Astrocyte of the spinal cord (primary cell): ENCODE measurements around the gene KCTD20.

Experiments
- DNase-seq: peaks from one replicate; pipeline ENCODE4 v3.0.0; 2011; ENCODE audit warnings: low read depth, low spot score
- H3K4me3 ChIP-seq: 2 replicates; pipeline ENCODE4 v1.5.1; 2011; ENCODE audit warnings: low read depth, mild to moderate bottlenecking, low read length, moderate library complexity
- in situ Hi-C: cut with HindIII; loops from 2 replicates; pipeline ENCODE4 v1.10.0; 2017; ENCODE audit warnings: low sequenced_read_pairs
- TF ChIP-seq, protein P1 (sequence below): IDR thresholded peaks from 2 replicates; pipeline ENCODE4 v1.5.1; 2012; ENCODE audit warnings: low read depth, mild to moderate bottlenecking, low read length, inconsistent platforms

KCTD20 gene

DNA sequence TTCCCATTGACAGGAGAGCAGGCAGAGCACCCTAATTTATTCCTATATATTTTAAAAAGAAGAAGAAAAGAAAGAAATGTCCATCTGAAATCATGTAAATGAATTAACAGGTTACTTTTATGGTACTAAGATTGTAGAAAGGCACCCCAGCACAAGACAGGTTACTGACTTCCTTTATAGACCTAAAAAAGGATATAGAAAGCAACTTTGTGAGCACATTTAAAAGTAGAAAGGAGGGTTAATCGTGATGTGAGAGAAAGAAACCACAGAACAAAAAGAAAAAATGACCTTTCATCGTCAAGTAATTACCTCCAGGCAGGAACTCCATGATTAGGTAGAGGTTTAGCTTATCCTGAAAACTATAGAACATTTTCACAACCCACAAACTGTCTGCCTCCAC is 74.6 kb downstream of the KCTD20 start:
- TF ChIP-seq, protein P1, sequence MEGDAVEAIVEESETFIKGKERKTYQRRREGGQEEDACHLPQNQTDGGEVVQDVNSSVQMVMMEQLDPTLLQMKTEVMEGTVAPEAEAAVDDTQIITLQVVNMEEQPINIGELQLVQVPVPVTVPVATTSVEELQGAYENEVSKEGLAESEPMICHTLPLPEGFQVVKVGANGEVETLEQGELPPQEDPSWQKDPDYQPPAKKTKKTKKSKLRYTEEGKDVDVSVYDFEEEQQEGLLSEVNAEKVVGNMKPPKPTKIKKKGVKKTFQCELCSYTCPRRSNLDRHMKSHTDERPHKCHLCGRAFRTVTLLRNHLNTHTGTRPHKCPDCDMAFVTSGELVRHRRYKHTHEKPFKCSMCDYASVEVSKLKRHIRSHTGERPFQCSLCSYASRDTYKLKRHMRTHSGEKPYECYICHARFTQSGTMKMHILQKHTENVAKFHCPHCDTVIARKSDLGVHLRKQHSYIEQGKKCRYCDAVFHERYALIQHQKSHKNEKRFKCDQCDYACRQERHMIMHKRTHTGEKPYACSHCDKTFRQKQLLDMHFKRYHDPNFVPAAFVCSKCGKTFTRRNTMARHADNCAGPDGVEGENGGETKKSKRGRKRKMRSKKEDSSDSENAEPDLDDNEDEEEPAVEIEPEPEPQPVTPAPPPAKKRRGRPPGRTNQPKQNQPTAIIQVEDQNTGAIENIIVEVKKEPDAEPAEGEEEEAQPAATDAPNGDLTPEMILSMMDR: no peak
- H3K4me3 ChIP-seq: no peak overlapping the region
- no peak for DNase-seq
- in situ Hi-C loops: no loop called here

DNA sequence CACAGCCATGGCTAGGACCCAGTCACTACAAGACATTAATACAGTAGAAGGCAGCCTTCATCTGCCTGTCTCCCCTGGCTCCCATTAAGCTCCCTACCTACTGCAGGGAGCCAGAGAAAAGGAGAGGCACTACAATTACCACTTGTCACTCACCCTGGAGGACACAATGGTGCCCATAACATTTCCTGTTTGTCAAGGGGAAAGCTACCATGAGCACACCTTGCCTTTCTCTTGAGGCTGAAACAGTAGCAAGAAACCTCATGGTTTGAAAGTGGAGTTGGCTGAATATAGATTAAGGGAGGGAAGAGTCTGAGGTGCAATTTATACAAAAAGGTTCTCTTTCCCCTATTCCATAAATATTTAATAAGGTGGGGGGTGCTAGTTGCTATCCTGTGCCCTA is 76.6 kb downstream of the KCTD20 start:
- no peak overlapping the region for H3K4me3 ChIP-seq
- TF ChIP-seq, protein P1: no peak
- DNase-seq: no peak
- in situ Hi-C loops: no loop called here

DNA sequence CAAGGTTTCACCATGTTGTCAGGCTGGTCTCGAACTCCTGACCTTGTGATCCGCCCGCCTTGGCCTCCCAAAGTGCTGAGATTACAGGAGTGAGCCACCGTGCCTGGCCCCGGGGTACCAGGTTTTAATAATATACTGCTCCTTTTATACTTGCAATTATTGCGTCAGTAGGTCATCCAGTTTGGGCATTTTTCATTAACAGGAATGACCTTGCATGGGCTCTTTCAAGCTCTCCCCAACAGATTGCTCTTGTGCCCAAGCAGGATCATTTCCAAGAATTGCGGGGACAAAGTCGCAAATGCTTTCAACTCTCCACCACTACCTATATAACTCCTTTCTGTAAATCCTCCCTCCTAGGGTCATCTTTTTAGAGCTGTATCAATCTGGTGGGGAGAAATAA is 80.7 kb downstream of the KCTD20 start:
- in situ Hi-C loops: no loop called here
- DNase-seq: no peak
- TF ChIP-seq, protein P1: no peak
- no peak overlapping the region for H3K4me3 ChIP-seq

DNA sequence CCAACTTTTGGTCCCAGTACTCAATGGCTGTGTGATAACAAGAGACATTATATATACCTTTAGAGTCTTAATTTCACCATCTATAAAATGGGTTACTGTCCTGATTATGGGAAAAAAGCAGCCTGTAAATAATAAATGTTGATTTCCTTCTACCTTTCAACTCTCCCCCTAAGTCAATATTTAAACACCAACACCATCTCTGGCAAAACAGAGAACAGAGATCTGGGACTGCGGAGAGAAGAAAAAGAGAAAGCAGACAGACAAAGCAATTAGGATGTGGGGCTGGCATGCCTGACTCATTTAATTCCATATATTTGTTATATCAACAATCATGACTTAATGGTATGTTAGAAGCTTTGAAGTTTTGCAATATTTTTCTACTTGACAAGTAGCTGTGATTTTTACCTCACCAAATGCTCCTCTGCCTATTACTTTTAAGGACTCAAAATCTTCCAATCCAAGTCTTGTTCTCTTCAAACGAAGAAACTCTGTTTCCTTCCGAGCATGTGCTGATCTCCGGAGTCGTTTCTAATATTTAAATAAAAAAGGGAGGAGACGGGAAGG is 81.2 kb downstream of the KCTD20 start:
- no peak overlapping the region for H3K4me3 ChIP-seq
- no peak for DNase-seq
- in situ Hi-C loops: no loop called here
- TF ChIP-seq, protein P1: no peak

DNA sequence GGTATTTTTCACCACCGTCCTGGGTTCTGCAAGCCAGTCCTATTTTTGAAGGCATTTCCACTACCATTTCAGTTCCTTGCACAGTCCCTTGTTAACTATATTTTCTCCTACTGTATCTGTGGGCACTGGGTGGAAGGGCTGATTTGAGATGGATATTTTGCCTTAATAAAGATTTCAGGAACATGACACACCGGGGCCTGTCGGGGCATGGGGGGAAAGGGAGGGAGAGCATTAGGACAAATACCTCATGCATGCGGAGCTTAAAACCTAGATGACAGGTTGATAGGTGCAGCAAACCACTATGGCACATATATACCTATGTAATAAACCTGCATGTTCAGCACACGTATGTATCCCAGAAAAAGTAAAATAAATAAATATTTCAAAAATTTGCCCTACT is 82.1 kb downstream of the KCTD20 start:
- TF ChIP-seq, protein P1: no peak
- in situ Hi-C loops: no loop called here

DNA sequence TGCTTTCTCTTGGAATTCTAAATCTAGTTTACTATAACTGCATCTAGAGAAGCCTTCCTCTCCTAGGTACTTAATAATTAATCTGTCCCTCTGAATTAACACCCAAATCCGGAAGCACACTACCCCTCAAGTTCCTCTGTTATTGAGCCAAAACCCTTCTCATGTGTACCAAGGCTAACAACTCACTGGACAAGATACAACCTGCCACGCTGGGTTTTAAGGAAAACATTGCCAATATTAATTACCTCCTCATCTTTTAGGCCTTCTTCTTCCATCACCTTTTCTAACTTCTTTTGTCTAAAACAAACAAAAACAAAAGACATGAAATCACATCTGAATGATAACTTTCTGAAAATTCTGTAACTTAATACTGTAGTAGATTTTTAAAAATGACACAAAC is 82.5 kb downstream of the KCTD20 start:
- no peak overlapping the region for H3K4me3 ChIP-seq
- in situ Hi-C loops: no loop called here
- no peak for DNase-seq
- TF ChIP-seq, protein P1: no peak

More for the DNA sequence above, 82.1 kb downstream of the KCTD20 start:
- no peak overlapping the region for H3K4me3 ChIP-seq
- DNase-seq: no peak

DNA sequence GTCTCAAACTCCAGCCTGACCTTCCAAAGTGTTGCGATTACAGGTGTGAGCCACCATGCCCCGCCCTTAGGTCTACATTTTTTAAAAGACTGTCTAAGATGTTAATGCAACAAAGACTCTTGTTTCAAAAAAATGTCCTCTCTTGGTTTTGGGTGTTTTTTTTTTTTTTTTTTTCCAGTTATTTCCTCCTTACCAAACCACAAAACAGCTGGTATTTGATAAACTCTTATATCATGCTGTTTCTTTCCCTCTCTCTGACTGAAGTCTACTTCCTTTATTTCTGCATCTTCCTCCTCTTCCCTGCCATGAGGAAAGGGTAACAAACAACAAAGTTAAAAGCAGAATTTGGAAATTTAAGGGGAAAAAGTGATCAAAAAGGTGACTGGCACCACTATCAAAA is 83.3 kb downstream of the KCTD20 start:
- no peak overlapping the region for H3K4me3 ChIP-seq
- no peak for DNase-seq
- TF ChIP-seq, protein P1: no peak
- in situ Hi-C loops: no loop called here
